IMR-90 (cell line): ENCODE results near the gene SF3A1. TPM values are rescaled to one million over a fixed set of nuclear protein-coding genes. Genes with fewer than 3 reads are reported as not detected.

ENCODE experiments used
- ATAC-seq: fragments of 200-7000 bp; cut with Tn5 transposase; 2 replicates; pipeline ENCODE4 v1.9.1; 2020; ENCODE audit warnings: low read depth, mild to moderate bottlenecking, moderate library complexity
- BruUV-seq: library from RNA; stranded (reverse); fragments of 400-500 nt; replicated peaks from 2 replicates; lab custom pipeline; 2021; lab: Mats Ljungman, UMichigan
- CTCF ChIA-PET: fragments of 300-600 bp; formaldehyde crosslinking; extraction: SDS; loops from one replicate; lab custom pipeline; 2021; ENCODE audit warnings: antibody characterized with exemption; lab: Yijun Ruan, JAX
- POLR2A ChIA-PET: fragments of 300-600 bp; sonication (Branson Sonifier 250); formaldehyde crosslinking; loops from one replicate; lab custom pipeline; 2022; ENCODE audit warnings: antibody characterized with exemption; ENCODE audit not compliant: unreplicated experiment; lab: Charles Lee
- DNase-seq: peaks from one replicate; pipeline ENCODE4 v3.0.0; 2013
- H2AFZ ChIP-seq: replicated peaks from 2 replicates; pipeline ENCODE3; 2013; ENCODE audit warnings: low read length, mild to moderate bottlenecking; ENCODE audit not compliant: poor library complexity
- H2AK5ac ChIP-seq: 2 replicates; pipeline ENCODE4 v1.6.1; 2013; ENCODE audit warnings: low read depth, low read length, inconsistent platforms
- H2AK9ac ChIP-seq: replicated peaks from 2 replicates; pipeline ENCODE3; 2013; ENCODE audit warnings: mild to moderate bottlenecking, low read depth, low read length, moderate library complexity; ENCODE audit not compliant: poor library complexity
- H2BK120ac ChIP-seq: 2 replicates; pipeline ENCODE4 v1.6.1; 2013; ENCODE audit warnings: low read depth, low read length, inconsistent platforms
- H2BK15ac ChIP-seq: 3 replicates; pipeline ENCODE4 v1.6.1; 2013; ENCODE audit warnings: low read depth, low read length, inconsistent platforms
- H2BK20ac ChIP-seq: 2 replicates; pipeline ENCODE4 v1.6.1; 2013; ENCODE audit warnings: low read depth, mild to moderate bottlenecking, inconsistent platforms, low read length, moderate library complexity
- H2BK5ac ChIP-seq: 2 replicates; pipeline ENCODE4 v1.6.1; 2013; ENCODE audit warnings: mild to moderate bottlenecking, low read depth, low read length, inconsistent platforms; ENCODE audit not compliant: poor library complexity, severe bottlenecking
- H3K14ac ChIP-seq: replicated peaks from 2 replicates; pipeline ENCODE4 v1.6.1; 2013; ENCODE audit warnings: low read depth, low read length, inconsistent platforms
- H3K18ac ChIP-seq: 2 replicates; pipeline ENCODE4 v1.6.1; 2013; ENCODE audit warnings: low read depth, low read length, control low read depth
- H3K23ac ChIP-seq: 2 replicates; pipeline ENCODE4 v1.6.1; 2013; ENCODE audit warnings: low read depth, low read length, inconsistent platforms
- H3K27ac ChIP-seq: 2 replicates; pipeline ENCODE4 v1.5.1; 2013; ENCODE audit warnings: mild to moderate bottlenecking, control low read depth, low read length; ENCODE audit not compliant: insufficient read depth
- H3K27me3 ChIP-seq: 2 replicates; pipeline ENCODE4 v1.6.1; 2013; ENCODE audit warnings: low read length; ENCODE audit not compliant: control insufficient read depth, insufficient read depth
- H3K36me3 ChIP-seq: 2 replicates; pipeline ENCODE4 v1.6.1; 2013; ENCODE audit warnings: low read length, mixed read lengths; ENCODE audit not compliant: control insufficient read depth, insufficient read depth
- H3K4ac ChIP-seq: 2 replicates; pipeline ENCODE4 v1.6.1; 2013; ENCODE audit warnings: low read depth, low read length, inconsistent platforms
- H3K4me1 ChIP-seq: 2 replicates; pipeline ENCODE4 v1.6.1; 2013; ENCODE audit warnings: low read length, mixed read lengths; ENCODE audit not compliant: control insufficient read depth, insufficient read depth
- H3K4me2 ChIP-seq: 2 replicates; pipeline ENCODE4 v1.6.1; 2013; ENCODE audit warnings: low read depth, mild to moderate bottlenecking, control low read depth, low read length, moderate library complexity
- H3K4me3 ChIP-seq: 2 replicates; pipeline ENCODE4 v1.5.1; 2013; ENCODE audit warnings: low read depth, mild to moderate bottlenecking, control low read depth, low read length, moderate library complexity; ENCODE audit not compliant: insufficient read depth
- H3K56ac ChIP-seq: 2 replicates; pipeline ENCODE4 v1.6.1; 2013; ENCODE audit warnings: low read length, inconsistent platforms; ENCODE audit not compliant: insufficient read depth; ENCODE audit errors: extremely low read depth
- H3K79me1 ChIP-seq, 2 experiments: 2 replicates each; pipeline ENCODE4 v1.6.1; 2013; ENCODE audit warnings: low read length in 2 of 2, inconsistent platforms in 1 of 2, low read depth in 1 of 2
- H3K9ac ChIP-seq: 2 replicates; pipeline ENCODE4 v1.6.1; 2013; ENCODE audit warnings: low read depth, low read length, control low read depth
- H3K9me1 ChIP-seq: 2 replicates; pipeline ENCODE4 v1.6.1; 2013; ENCODE audit warnings: low read length, inconsistent platforms; ENCODE audit not compliant: insufficient read depth
- H3K9me3 ChIP-seq: 2 replicates; pipeline ENCODE4 v1.6.1; 2013; ENCODE audit warnings: low read length; ENCODE audit not compliant: control insufficient read depth, insufficient read depth
- H4K20me1 ChIP-seq: 2 replicates; pipeline ENCODE4 v1.6.1; 2013; ENCODE audit warnings: low read length, inconsistent platforms; ENCODE audit not compliant: insufficient read depth
- H4K5ac ChIP-seq: 2 replicates; pipeline ENCODE4 v1.6.1; 2013; ENCODE audit warnings: mild to moderate bottlenecking, low read depth, low read length, control low read depth
- H4K8ac ChIP-seq, 2 experiments: 2 replicates each; pipeline ENCODE4 v1.6.1; 2013; ENCODE audit warnings: low read depth in 2 of 2, low read length in 2 of 2, control low read depth in 1 of 2, inconsistent platforms in 1 of 2
- H4K91ac ChIP-seq: 2 replicates; pipeline ENCODE4 v1.6.1; 2013; ENCODE audit warnings: low read depth, low read length, inconsistent platforms; ENCODE audit not compliant: insufficient read depth
- BHLHE40 ChIP-seq: fragments of 150-350 bp; IDR thresholded peaks from 2 replicates; pipeline ENCODE4 v1.6.1; 2016; ENCODE audit warnings: mild to moderate bottlenecking, low read depth, low read length
- CEBPB ChIP-seq: IDR thresholded peaks from 2 replicates; pipeline ENCODE4 v1.6.1; 2012; ENCODE audit warnings: low read depth, low read length, improper control_type of control experiment
- CHD1 ChIP-seq: IDR thresholded peaks from 2 replicates; pipeline ENCODE4 v1.6.1; 2012; ENCODE audit warnings: low read depth, low read length, improper control_type of control experiment
- CTCF ChIP-seq: conservative IDR thresholded peaks from 2 replicates; pipeline ENCODE4 v1.5.1; 2012; ENCODE audit warnings: mild to moderate bottlenecking, low read depth, low read length, improper control_type of control experiment
- MAZ ChIP-seq: IDR thresholded peaks from 2 replicates; pipeline ENCODE4 v1.6.1; 2012; ENCODE audit warnings: low read depth, mild to moderate bottlenecking, low read length, improper control_type of control experiment, moderate library complexity, borderline replicate concordance
- MXI1 ChIP-seq: IDR thresholded peaks from 2 replicates; pipeline ENCODE4 v1.6.1; 2012; ENCODE audit warnings: low read depth, mild to moderate bottlenecking, low read length, moderate library complexity, borderline replicate concordance
- NFE2L2 ChIP-seq: fragments of 150-350 bp; IDR thresholded peaks from 2 replicates; pipeline ENCODE4 v1.6.1; 2016; ENCODE audit warnings: low read depth, mild to moderate bottlenecking, low read length
- POLR2A ChIP-seq: IDR thresholded peaks from 2 replicates; pipeline ENCODE4 v1.6.1; 2012; ENCODE audit warnings: mild to moderate bottlenecking, low read depth, low read length
- RCOR1 ChIP-seq: IDR thresholded peaks from 2 replicates; pipeline ENCODE4 v1.6.1; 2012; ENCODE audit warnings: mild to moderate bottlenecking, low read length, improper control_type of control experiment; ENCODE audit not compliant: insufficient replicate concordance
- SMC3 ChIP-seq: fragments of 150-350 bp; IDR thresholded peaks from 2 replicates; pipeline ENCODE4 v1.6.1; 2016; ENCODE audit warnings: low read depth, mild to moderate bottlenecking, antibody characterized with exemption, low read length, moderate library complexity
- WGBS, 2 experiments: methylation state at CpG; one replicate each; pipeline versions ENCODE4 v1.1.5 to v1.1.7; 2013; ENCODE audit warnings: missing lambda C conversion rate in 2 of 2; ENCODE audit not compliant: insufficient read length in 1 of 2; ENCODE audit errors: extremely low coverage in 2 of 2; 5-methylcytosine and 5-hydroxymethylcytosine counted together
- dilution Hi-C: fragments of 300-500 bp; cut with HindIII; formaldehyde crosslinking; loops from one replicate; pipeline ENCODE4 v1.14.3; 2018; ENCODE audit warnings: low sequenced_read_pairs; ENCODE audit not compliant: unreplicated experiment
- in situ Hi-C: fragments of 300-500 bp; cut with MboI; formaldehyde crosslinking; loops from 3 replicates; pipeline ENCODE4 v1.14.3; 2019; ENCODE audit warnings: low sequenced_read_pairs, inconsistent platforms, mixed read lengths
- intact Hi-C: fragments of 100-400 bp; cut with micrococcal nuclease; formaldehyde crosslinking; loops from 2 replicates; pipeline ENCODE4 v1.10.0; 2022
- polyA plus RNA-seq, 3 experiments: library from polyadenylated mRNA; depleted of rRNA; stranded (reverse); fragments of >200 nt; gene quantifications; 2 replicates each; pipeline ENCODE4 v1.2.3, GENCODE V29; 2012; ENCODE audit warnings: low replicate concordance in 1 of 3
- total RNA-seq: library from RNA; depleted of rRNA; stranded (reverse); fragments of >200 nt; gene quantifications from 2 replicates; pipeline ENCODE4 v1.2.3, GENCODE V29; 2012
- TF ChIP-seq, protein P1 (sequence below): fragments of 150-350 bp; IDR thresholded peaks from 2 replicates; pipeline ENCODE4 v1.6.1; 2016; ENCODE audit warnings: low read depth, mild to moderate bottlenecking, low read length, moderate library complexity, borderline replicate concordance

Gene SF3A1
- total and polyA plus RNA-seq, 2 of the 4 experiments (the other 2 are of a cell fraction), result 36.9 to 67.2 TPM

GRCh38 chr22:30354644-30355043 lies 2.0 kb downstream of the SF3A1 start:
- Histone ChIP-seq H3K9ac (no peak overlapping the region), H4K20me1 (peaks cover 39% of the 10 kb centered on the region), H3K4ac (no peak overlapping the region), H4K5ac (no peak overlapping the region), H2AFZ (no peak overlapping the region), H4K91ac (no peak overlapping the region), H4K8ac (no peak overlapping the region), H3K18ac (no peak overlapping the region), H3K27ac (no peak overlapping the region), H3K56ac (no peak overlapping the region), H3K4me3 (no peak overlapping the region), H3K4me2 (no peak overlapping the region), H2AK9ac (no peak overlapping the region), H3K27me3 (no peaks in the 10 kb centered on the region), H2BK120ac (no peak overlapping the region), H2AK5ac (no peak overlapping the region), H2BK20ac (no peak overlapping the region), H3K23ac (no peak overlapping the region), H3K9me1 (peaks cover 15% of the 10 kb centered on the region), H3K4me1 (peaks cover 12% of the 10 kb centered on the region), H3K79me1 (peaks cover 26 to 63% of the 10 kb centered on the region in 2 experiments), H2BK5ac (no peak overlapping the region), H2BK15ac (no peak overlapping the region), H3K36me3 (peaks cover 27% of the 10 kb centered on the region), H3K14ac (no peak overlapping the region), H3K9me3 (no peaks in the 10 kb centered on the region)
- in situ Hi-C loops, result no loop called here
- no peak for TF ChIP-seq POLR2A
- TF ChIP-seq MAZ, result no peak
- TF ChIP-seq CHD1, result no peak
- TF ChIP-seq RCOR1, result no peak
- TF ChIP-seq SMC3, result no peak
- no peak for TF ChIP-seq NFE2L2
- no peak for TF ChIP-seq BHLHE40
- no peak for TF ChIP-seq CTCF
- TF ChIP-seq, protein P1, sequence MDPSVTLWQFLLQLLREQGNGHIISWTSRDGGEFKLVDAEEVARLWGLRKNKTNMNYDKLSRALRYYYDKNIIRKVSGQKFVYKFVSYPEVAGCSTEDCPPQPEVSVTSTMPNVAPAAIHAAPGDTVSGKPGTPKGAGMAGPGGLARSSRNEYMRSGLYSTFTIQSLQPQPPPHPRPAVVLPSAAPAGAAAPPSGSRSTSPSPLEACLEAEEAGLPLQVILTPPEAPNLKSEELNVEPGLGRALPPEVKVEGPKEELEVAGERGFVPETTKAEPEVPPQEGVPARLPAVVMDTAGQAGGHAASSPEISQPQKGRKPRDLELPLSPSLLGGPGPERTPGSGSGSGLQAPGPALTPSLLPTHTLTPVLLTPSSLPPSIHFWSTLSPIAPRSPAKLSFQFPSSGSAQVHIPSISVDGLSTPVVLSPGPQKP, result no peak
- no peak for TF ChIP-seq CEBPB
- TF ChIP-seq MXI1, result no peak
- intact Hi-C loops, result no loop called here
- dilution Hi-C loops, result no loop called here
- no TSS peak for BruUV-seq
- ChIA-PET POLR2A (no interaction called here), CTCF (no interaction called here)
- WGBS, 2 experiments, result 89% methylated on average over 3 of the region's 5 CpGs; no CpG with 5 or more reads in 1 of the 2 experiments
- DNase-seq (no peak), ATAC-seq (no peak)
